Measurements from ENCODE around the gene YPEL5. TPM values are rescaled to one million over a fixed set of nuclear protein-coding genes. Genes with fewer than 3 reads are reported as not detected.

Gene YPEL5
- total RNA-seq, 1 experiment from 2014 or later = 62.5 TPM

GRCh38 chr2:30164131-30164925 is 17.5 kb downstream of the YPEL5 start:
- POLR2A ChIA-PET = interaction anchor here (0.6 to 6.1 kb wide), 16 partner anchors 9 to 547 kb away, joined by 3 to 36 read pairs (median 5); partner anchors contain the start of genes LCLAT1 and YPEL5
- CTCF ChIA-PET = interaction anchor here (0.5 to 9.4 kb wide), 67 partner anchors 9 to 1330 kb away, joined by 3 to 413 read pairs (median 4); partner anchors contain the start of gene YPEL5
- no peak for DNase-seq (ENCODE audit: unreplicated experiment)
- Mint-ChIP-seq H3K4me1 (ENCODE audit: insufficient read depth, unreplicated experiment) (peaks cover 26% of the 10 kb centered on the region), H3K27ac (ENCODE audit: low read depth, unreplicated experiment) (no peak overlapping the region), H3K9me3 (ENCODE audit: unreplicated experiment) (no peaks in the 10 kb centered on the region), H3K27me3 (ENCODE audit: insufficient read depth, unreplicated experiment) (no peaks in the 10 kb centered on the region), H3K4me3 (ENCODE audit: unreplicated experiment) (no peak overlapping the region), H3K36me3 (ENCODE audit: insufficient read depth, unreplicated experiment) (peaks cover 30% of the 10 kb centered on the region)
- intact Hi-C loops (cut with micrococcal nuclease) = loop anchor here (2.0 to 10.0 kb wide), 2 partner anchors 74 to 1170 kb away; no protein-coding TSS in a partner anchor
- no TSS peak for BruUV-seq (replicated peaks)
- TF ChIP-seq CTCF (IDR thresholded peaks at IDR 0.05; ENCODE audit: unreplicated experiment) = no peak

DNA sequence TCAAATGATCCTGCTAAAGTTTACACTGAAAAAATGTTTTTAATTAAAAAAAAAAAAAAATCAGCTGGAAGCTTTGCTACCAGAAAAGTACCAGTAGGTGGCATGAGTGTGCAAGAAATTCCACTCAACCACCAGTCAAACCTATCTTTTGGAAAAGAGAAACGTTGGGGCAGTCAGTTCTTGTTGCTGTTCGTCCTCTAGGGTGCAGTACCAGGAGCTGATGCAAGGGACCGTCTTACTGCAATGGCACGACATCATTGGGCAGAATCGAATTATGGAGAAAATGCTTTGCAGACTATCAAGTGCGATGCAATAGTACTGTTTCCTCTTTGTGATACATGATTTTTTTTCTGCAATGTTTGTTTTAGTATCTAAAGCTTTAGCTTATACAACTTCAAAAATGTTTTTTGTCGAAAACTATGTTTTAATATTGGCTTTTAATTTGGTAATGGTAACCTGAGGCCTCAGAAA is 18.3 kb downstream of the YPEL5 start:
- intact Hi-C loops (cut with micrococcal nuclease) = loop anchor here (1.0 to 10.0 kb wide), 5 partner anchors 43 to 1170 kb away; no protein-coding TSS in a partner anchor
- CTCF ChIA-PET = interaction anchor here (0.5 to 9.4 kb wide), 79 partner anchors 9 to 1843 kb away, joined by 3 to 413 read pairs (median 4); partner anchors contain the start of gene YPEL5
- no peaks in the 10 kb centered on the region for H3K27me3 Mint-ChIP-seq (ENCODE audit: insufficient read depth, unreplicated experiment)
- H3K9me3 Mint-ChIP-seq (ENCODE audit: unreplicated experiment) = no peaks in the 10 kb centered on the region
- no peak overlapping the region for H3K4me3 Mint-ChIP-seq (ENCODE audit: unreplicated experiment)
- peaks cover 31% of the 10 kb centered on the region for H3K4me1 Mint-ChIP-seq (ENCODE audit: insufficient read depth, unreplicated experiment)
- peaks cover 22% of the 10 kb centered on the region for H3K36me3 Mint-ChIP-seq (ENCODE audit: insufficient read depth, unreplicated experiment)
- no TSS peak for BruUV-seq (replicated peaks)
- POLR2A ChIA-PET = interaction anchor here (0.6 to 6.1 kb wide), 15 partner anchors 10 to 546 kb away, joined by 3 to 36 read pairs (median 5); partner anchors contain the start of genes LCLAT1 and YPEL5
- peak; percentile 90 for DNase-seq (ENCODE audit: unreplicated experiment)
- no peak overlapping the region for H3K27ac Mint-ChIP-seq (ENCODE audit: low read depth, unreplicated experiment)
- TF ChIP-seq CTCF (IDR thresholded peaks at IDR 0.05; ENCODE audit: unreplicated experiment) = peak; percentile 59

DNA sequence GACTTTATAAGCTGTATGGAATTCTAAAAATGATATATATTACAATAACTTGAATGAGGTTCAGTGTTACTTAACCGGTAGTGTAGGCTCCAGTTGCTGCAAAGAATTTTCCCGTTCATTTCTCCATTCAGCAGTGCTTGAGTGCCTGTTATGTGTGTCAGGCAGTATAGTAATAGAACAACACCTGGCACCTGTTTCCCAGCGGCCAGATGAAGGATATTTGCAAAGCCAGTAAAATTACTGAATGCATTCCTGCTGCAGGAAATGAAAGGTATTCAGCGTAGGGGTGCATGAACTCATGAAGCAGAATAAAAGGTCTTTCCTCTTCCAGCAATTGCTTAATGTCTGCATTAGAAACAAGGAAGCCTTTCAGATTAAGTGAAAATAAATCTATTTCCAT is 18.8 kb downstream of the YPEL5 start:
- no peak overlapping the region for H3K27ac Mint-ChIP-seq (ENCODE audit: low read depth, unreplicated experiment)
- H3K27me3 Mint-ChIP-seq (ENCODE audit: insufficient read depth, unreplicated experiment) = no peaks in the 10 kb centered on the region
- no peak for DNase-seq (ENCODE audit: unreplicated experiment)
- ChIA-PET POLR2A (interaction anchor here (1.0 to 6.1 kb wide), 10 partner anchors 12 to 546 kb away, joined by 4 to 36 read pairs (median 6); no protein-coding TSS in a partner anchor), CTCF (interaction anchor here (0.6 to 9.4 kb wide), 66 partner anchors 9 to 1843 kb away, joined by 3 to 413 read pairs (median 4); partner anchors contain the start of gene YPEL5)
- intact Hi-C loops (cut with micrococcal nuclease) = loop anchor here (1.0 to 10.0 kb wide), 5 partner anchors 43 to 1169 kb away; no protein-coding TSS in a partner anchor
- H3K4me1 Mint-ChIP-seq (ENCODE audit: insufficient read depth, unreplicated experiment) = peaks cover 36% of the 10 kb centered on the region
- no TSS peak for BruUV-seq (replicated peaks)
- no peak overlapping the region for H3K4me3 Mint-ChIP-seq (ENCODE audit: unreplicated experiment)
- peaks cover 17% of the 10 kb centered on the region for H3K36me3 Mint-ChIP-seq (ENCODE audit: insufficient read depth, unreplicated experiment)
- TF ChIP-seq CTCF (IDR thresholded peaks at IDR 0.05; ENCODE audit: unreplicated experiment) = no peak
- no peaks in the 10 kb centered on the region for H3K9me3 Mint-ChIP-seq (ENCODE audit: unreplicated experiment)

DNA sequence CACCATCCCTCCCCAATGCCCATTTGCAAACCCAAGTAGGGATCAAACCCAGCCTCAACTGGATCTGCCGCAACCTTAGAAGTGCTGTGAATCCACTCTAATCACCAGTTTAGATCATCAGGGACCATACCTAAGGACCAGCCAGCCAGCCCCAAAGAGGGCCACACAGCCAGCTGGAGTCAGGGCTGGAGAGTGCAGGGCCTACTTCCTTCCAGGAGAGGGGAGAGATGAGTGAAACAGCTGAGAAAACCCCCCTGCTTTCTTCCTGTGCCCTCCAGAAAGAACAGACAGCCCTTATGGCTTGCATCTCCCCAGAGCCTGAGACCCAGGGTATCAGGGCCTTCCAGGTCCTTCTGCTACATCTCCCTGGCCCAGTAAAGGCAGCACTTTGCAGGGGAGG is 25.8 kb downstream of the YPEL5 start:
- peaks cover 18% of the 10 kb centered on the region for H3K4me1 Mint-ChIP-seq (ENCODE audit: insufficient read depth, unreplicated experiment)
- no peak for DNase-seq (ENCODE audit: unreplicated experiment)
- CTCF ChIA-PET = interaction anchor here (0.6 to 2.2 kb wide), 3 partner anchors 22 to 538 kb away, joined by 3 to 6 read pairs (median 3); no protein-coding TSS in a partner anchor
- H3K27me3 Mint-ChIP-seq (ENCODE audit: insufficient read depth, unreplicated experiment) = no peaks in the 10 kb centered on the region
- TF ChIP-seq CTCF (IDR thresholded peaks at IDR 0.05; ENCODE audit: unreplicated experiment) = no peak
- POLR2A ChIA-PET = interaction anchor here (0.6 kb wide), 2 partner anchors 11 to 1560 kb away, joined by 3 to 4 read pairs; no protein-coding TSS in a partner anchor
- no peaks in the 10 kb centered on the region for H3K9me3 Mint-ChIP-seq (ENCODE audit: unreplicated experiment)
- H3K27ac Mint-ChIP-seq (ENCODE audit: low read depth, unreplicated experiment) = no peak overlapping the region
- no TSS peak for BruUV-seq (replicated peaks)
- intact Hi-C loops (cut with micrococcal nuclease) = no loop called here
- H3K4me3 Mint-ChIP-seq (ENCODE audit: unreplicated experiment) = no peak overlapping the region
- no peaks in the 10 kb centered on the region for H3K36me3 Mint-ChIP-seq (ENCODE audit: insufficient read depth, unreplicated experiment)
